ENCODE data around the gene GNG13. TPM values are rescaled to one million over a fixed set of nuclear protein-coding genes. Genes with fewer than 3 reads are reported as not detected.

GNG13 gene
- total RNA-seq, 1 experiment from 2014 or later = not detected

GRCh38 chr16:792221-792995 lies 8.1 kb downstream of the GNG13 start:
- WGBS (ENCODE audit: extremely low coverage, insufficient read length, low lambda C conversion rate) = no CpG with 5 or more reads among the region's 46 CpGs
- Histone ChIP-seq H2BK15ac (ENCODE audit: low read depth, low read length) (no peak overlapping the region), H3K27ac (ENCODE audit: insufficient read length, low read depth, low read length) (no peak overlapping the region), H3K4me2 (ENCODE audit: insufficient read depth, insufficient read length, low read length) (no peak overlapping the region), H3K27me3 (ENCODE audit: insufficient read depth, low read length) (no peaks in the 10 kb centered on the region), H3K79me2 (ENCODE audit: insufficient read depth, low read length) (no peaks in the 10 kb centered on the region; the same call in 1 of the 2 replicates), H3K4me1 (ENCODE audit: insufficient read depth, low read length) (no peaks in the 10 kb centered on the region), H2BK20ac (ENCODE audit: low read depth, low read length, poor library complexity, severe bottlenecking) (no peak overlapping the region), H4K8ac (replicated peaks; ENCODE audit: insufficient read length, low read depth, low read length) (no peak overlapping the region), H4K20me1 (ENCODE audit: control insufficient read depth, insufficient read depth, insufficient read length) (no peaks in the 10 kb centered on the region), H4K5ac (ENCODE audit: insufficient read length, low read depth, low read length) (no peak overlapping the region), H2BK12ac (ENCODE audit: insufficient read length, low read depth, low read length) (no peak overlapping the region), H3K18ac (ENCODE audit: insufficient read length, low read depth, low read length) (no peak overlapping the region), H3K9me3 (ENCODE audit: control insufficient read depth, low read depth, low read length) (no peaks in the 10 kb centered on the region), H3K79me1 (ENCODE audit: insufficient read depth, low read depth, low read length, poor library complexity, severe bottlenecking) (peaks cover 2% of the 10 kb centered on the region), H3K14ac (ENCODE audit: insufficient read depth, low read length) (no peak overlapping the region), H2BK5ac (ENCODE audit: insufficient read length, low read length) (no peak overlapping the region), H3K9ac (ENCODE audit: extremely low read depth, insufficient read length, low read length) (no peak overlapping the region), H3K23me2 (ENCODE audit: insufficient read length, low read depth, low read length, poor library complexity, severe bottlenecking) (peaks cover 11% of the 10 kb centered on the region), H3T11ph (ENCODE audit: low read length) (no peak overlapping the region), H4K91ac (ENCODE audit: insufficient read length, low read depth, low read length) (no peak overlapping the region), H3K4ac (ENCODE audit: low read depth, low read length) (no peak overlapping the region), H2AFZ (ENCODE audit: low read length) (no peak overlapping the region), H2AK5ac (ENCODE audit: insufficient read length, low read length) (no peak overlapping the region), H3K23ac (ENCODE audit: insufficient read length, low read depth, low read length) (no peak overlapping the region), H2BK120ac (ENCODE audit: low read depth, low read length, poor library complexity, severe bottlenecking) (no peak overlapping the region), H3K56ac (ENCODE audit: insufficient read length, low read depth, low read length) (no peak overlapping the region)
- Mint-ChIP-seq H3K36me3 (ENCODE audit: insufficient read depth in 1 of 3, low read depth in 3 of 3) (peaks cover 16 to 43% (median 32%) of the 10 kb centered on the region in 3 experiments; a peak in 6 of 7 replicates), H3K27ac (no peak overlapping the region), H3K4me3 (no peak overlapping the region), H3K27me3 (ENCODE audit: low read depth) (no peaks in the 10 kb centered on the region), H3K4me1 (peaks cover 0 to 2% of the 10 kb centered on the region in 2 experiments; a peak in 1 of 4 replicates), H3K9me3 (no peaks in the 10 kb centered on the region)
- DNase-seq = no peak
- TF ChIP-seq CTCF (conservative IDR thresholded peaks at IDR 0.05) = no peak
